Measurements from ENCODE around the gene IZUMO1R.
"Not testable (repeated sequence)": the region's sequence is repeated elsewhere in the genome, so short reads cannot be mapped to it uniquely, and the experiment has no call there.

IZUMO1R gene

DNA sequence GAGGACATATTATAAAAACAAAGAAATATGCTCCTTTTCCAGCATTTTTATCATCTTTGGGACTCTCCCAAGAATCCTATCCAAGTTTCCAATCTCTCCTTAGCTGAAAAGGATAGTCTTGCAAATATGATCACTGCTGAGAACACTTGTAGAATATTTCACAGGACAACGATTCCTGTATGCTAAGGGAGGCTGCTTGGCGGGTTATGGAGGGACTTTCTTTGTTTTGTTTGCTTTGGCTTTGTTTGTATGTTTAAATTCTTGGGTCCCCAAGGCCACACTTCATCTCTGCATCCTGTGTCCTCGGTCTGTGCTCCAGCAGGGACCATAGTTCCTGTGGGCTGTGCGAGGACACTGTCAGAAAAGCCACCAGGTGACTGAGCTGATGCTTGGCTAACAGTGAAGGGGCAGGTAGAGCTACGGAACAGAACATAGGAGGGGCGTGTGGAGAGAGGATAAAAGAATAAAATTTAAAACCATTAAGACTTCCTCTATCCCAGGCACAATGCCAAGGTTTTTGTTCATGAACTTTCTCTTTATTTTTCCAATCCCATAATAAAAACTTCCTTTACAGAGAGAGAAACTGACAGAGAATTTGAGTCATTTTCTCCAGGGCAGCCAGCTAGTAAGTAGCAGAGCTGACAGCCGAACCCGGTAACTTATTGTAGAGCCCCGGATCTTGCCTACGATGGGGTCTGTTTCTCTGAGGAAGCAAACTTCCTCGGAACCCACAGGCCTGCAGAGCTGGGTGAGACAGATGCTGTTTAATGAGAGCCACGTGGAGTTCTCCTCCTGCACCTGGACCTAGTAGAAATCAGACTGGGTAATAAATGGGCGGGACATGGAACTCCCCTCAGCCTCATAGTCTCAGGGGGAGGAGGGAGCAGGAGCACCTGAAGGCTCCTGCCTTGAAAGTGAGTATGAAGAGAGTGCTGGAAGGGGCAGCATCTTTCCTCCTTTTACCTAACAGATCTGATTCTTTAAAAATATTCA, at the start of gene IZUMO1R:
IZUMO1R (plus strand) TSS at position 615 of the 993 bp plus-strand sequence. CDS start 1,057 bp downstream, outside the sequence.
- TF ChIP-seq MYC (IDR thresholded peaks at IDR 0.05; ENCODE audit: low read depth, low read length) = no peak
- no peak for TF ChIP-seq POLR2A (IDR thresholded peaks at IDR 0.05; ENCODE audit: extremely low read depth, insufficient read length)
- DNase-seq (ENCODE audit: low read depth) = no peak
- no peak within 1 kb of the TSS for H3K4me3 ChIP-seq (ENCODE audit: low read depth, low read length)

DNA sequence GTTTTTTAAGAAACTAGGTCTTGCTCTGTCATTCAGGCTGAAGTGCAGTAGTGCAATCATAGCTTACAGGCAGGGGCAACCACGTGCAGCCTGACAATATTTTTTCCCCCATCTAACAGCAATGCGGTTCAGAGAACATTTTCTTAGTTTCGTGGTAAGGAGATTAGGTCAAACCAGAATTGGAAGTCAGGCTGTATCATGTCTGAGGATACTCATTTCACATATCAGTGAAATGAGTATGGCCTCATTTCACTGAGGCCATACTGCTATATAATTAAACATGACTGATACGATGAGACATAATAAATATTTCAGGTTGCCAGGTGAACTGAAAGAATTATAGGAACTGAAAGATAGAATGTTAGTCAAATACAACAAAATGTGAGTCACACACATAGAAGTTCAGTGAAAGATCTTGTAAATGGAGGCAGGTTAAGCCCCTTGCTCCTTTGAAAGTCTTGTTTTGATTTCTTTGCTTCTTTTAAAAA, 32.5 kb upstream of the IZUMO1R start:
- no peak for DNase-seq (ENCODE audit: low read depth)
- no peak overlapping the region for H3K4me3 ChIP-seq (ENCODE audit: low read depth, low read length)

DNA sequence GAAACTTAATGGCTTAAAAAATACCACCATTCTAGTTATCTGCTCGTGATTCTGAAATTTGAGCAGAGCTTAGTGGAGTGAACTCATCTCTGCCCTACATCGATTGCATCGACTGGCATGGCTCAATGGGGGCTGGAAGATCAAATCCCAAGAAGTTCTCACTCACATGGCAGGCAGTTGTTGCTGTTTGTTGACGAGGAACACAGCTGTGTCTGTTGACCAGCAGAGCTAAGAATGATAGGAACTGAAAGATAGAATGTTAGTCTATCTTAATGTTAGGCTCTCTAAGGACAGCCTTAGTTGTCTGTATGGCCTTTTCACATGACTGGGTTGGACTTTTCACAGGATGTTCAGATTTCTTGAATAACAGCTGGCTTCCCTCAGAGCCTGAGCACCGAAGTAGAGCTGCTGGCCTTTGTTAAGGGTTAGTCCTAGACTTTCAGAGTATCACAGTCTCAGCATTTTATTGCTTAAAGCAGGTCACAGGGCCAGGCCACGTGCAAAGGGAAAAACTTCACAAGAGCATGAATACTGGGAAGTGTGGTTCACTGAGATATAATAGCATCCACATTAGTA, 31.6 kb upstream of the IZUMO1R start:
- no peak for TF ChIP-seq POLR2A (IDR thresholded peaks at IDR 0.05; ENCODE audit: extremely low read depth, insufficient read length)
- TF ChIP-seq, protein P1, sequence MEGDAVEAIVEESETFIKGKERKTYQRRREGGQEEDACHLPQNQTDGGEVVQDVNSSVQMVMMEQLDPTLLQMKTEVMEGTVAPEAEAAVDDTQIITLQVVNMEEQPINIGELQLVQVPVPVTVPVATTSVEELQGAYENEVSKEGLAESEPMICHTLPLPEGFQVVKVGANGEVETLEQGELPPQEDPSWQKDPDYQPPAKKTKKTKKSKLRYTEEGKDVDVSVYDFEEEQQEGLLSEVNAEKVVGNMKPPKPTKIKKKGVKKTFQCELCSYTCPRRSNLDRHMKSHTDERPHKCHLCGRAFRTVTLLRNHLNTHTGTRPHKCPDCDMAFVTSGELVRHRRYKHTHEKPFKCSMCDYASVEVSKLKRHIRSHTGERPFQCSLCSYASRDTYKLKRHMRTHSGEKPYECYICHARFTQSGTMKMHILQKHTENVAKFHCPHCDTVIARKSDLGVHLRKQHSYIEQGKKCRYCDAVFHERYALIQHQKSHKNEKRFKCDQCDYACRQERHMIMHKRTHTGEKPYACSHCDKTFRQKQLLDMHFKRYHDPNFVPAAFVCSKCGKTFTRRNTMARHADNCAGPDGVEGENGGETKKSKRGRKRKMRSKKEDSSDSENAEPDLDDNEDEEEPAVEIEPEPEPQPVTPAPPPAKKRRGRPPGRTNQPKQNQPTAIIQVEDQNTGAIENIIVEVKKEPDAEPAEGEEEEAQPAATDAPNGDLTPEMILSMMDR (IDR thresholded peaks at IDR 0.05; ENCODE audit: low read depth, low read length) = no peak
- no peak for TF ChIP-seq MYC (IDR thresholded peaks at IDR 0.05; ENCODE audit: low read depth, low read length)
- TF ChIP-seq, protein P2, sequence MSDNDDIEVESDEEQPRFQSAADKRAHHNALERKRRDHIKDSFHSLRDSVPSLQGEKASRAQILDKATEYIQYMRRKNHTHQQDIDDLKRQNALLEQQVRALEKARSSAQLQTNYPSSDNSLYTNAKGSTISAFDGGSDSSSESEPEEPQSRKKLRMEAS (IDR thresholded peaks at IDR 0.05; ENCODE audit: low read depth, low read length) = no peak
- DNase-seq (ENCODE audit: low read depth) = no peak

More for the DNA sequence above, 32.5 kb upstream of the IZUMO1R start:
- TF ChIP-seq POLR2A (IDR thresholded peaks at IDR 0.05; ENCODE audit: extremely low read depth, insufficient read length) = no peak
- TF ChIP-seq, protein P2 (IDR thresholded peaks at IDR 0.05; ENCODE audit: low read depth, low read length) = no peak
- TF ChIP-seq, protein P1 (IDR thresholded peaks at IDR 0.05; ENCODE audit: low read depth, low read length) = no peak
- TF ChIP-seq MYC (IDR thresholded peaks at IDR 0.05; ENCODE audit: low read depth, low read length) = no peak

DNA sequence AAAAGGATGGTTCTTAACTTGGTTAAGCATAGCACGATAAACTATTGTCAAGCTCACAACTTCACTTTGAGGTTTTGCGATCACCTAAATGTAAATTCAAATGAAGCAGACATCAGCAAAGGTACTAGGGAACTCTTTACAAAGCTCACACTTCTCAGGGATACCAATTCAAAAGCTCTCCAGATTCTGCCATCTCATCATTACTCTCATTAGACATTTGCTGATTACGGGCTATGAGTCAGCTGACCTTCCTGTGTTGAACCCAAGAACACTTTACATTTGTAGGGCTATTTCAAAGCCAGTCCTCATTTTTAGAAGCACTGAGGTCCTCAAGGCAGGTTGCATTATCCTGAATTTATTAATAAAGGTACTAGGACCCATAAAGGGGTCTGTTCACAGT, 28.4 kb upstream of the IZUMO1R start:
- TF ChIP-seq POLR2A (IDR thresholded peaks at IDR 0.05; ENCODE audit: extremely low read depth, insufficient read length) = no peak
- no peak for TF ChIP-seq MYC (IDR thresholded peaks at IDR 0.05; ENCODE audit: low read depth, low read length)
- TF ChIP-seq, protein P1 (IDR thresholded peaks at IDR 0.05; ENCODE audit: low read depth, low read length) = no peak
- no peak for DNase-seq (ENCODE audit: low read depth)
- H3K4me3 ChIP-seq (ENCODE audit: low read depth, low read length) = no peak overlapping the region

More for the DNA sequence above, 31.6 kb upstream of the IZUMO1R start:
- H3K4me3 ChIP-seq (ENCODE audit: low read depth, low read length) = no peak overlapping the region

DNA sequence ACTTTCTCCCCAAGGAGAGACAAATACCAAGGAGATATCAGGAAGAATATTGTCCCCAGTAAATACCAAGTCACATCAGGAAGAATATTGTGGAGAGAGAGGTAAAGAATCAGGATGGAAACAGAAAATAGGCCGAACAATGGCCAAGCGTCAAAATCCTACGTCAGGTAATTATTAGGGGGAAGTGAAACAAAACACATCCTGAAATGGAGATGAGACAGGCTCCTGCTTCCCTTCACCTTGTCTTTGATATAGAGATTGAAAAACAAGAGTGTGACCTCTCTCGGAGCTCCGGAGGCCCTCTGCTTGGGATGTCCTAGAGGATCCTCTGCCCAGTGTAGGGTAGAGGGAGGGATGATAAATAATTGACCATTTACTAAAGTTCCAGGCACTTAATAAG, 27.4 kb upstream of the IZUMO1R start:
- TF ChIP-seq POLR2A (IDR thresholded peaks at IDR 0.05; ENCODE audit: extremely low read depth, insufficient read length) (no peak), MYC (IDR thresholded peaks at IDR 0.05; ENCODE audit: low read depth, low read length) (no peak)
- TF ChIP-seq, protein P2 (IDR thresholded peaks at IDR 0.05; ENCODE audit: low read depth, low read length) = no peak
- TF ChIP-seq, protein P1 (IDR thresholded peaks at IDR 0.05; ENCODE audit: low read depth, low read length) = no peak
- H3K4me3 ChIP-seq (ENCODE audit: low read depth, low read length) = no peak overlapping the region
- no peak for DNase-seq (ENCODE audit: low read depth)

DNA sequence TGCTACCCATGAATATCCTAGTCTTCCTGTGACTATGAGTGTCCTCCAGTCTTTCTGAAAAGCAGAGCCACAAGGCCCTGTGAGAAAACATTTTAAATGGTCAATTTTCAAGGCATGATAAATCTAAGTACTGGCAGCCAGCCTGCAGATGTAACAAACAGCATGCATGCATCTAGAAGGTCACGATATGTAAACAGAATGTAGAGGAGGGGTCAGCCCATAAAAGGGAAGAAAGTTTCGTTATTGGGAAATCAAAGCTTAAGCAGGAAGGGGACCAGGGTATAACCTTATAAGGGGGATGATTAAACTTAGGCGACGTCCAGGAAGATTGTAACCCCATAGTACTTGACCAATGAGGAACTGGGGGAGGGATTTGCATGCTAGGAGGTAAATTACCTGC, 26.2 kb upstream of the IZUMO1R start:
- not testable (repeated sequence) for H3K4me3 ChIP-seq (ENCODE audit: low read depth, low read length)
- DNase-seq (ENCODE audit: low read depth) = peak; percentile 12
